Measurements from ENCODE around the gene TMPRSS9.

DNA sequence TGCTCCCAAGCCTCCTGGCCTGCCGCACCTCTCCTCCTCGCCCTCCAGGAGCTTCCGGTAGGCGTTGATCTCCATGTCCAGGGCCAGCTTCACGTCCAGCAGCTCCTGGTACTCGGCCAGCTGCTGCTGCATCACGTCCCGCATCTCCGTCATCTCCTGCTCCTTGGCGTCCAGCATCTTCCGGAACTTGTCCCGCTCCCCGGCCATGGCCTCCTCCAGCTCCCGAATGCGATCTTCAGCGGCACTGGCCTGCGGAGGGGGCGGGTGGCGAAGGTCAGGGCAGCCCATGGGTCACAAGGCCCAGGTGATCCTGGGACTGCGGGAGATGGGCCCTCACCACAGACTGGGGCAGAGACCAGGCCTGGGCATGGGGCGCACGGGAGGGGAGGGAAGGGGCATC is 74.2 kb downstream of the TMPRSS9 start:
- TF ChIP-seq EZH2 (IDR thresholded peaks at IDR 0.05; ENCODE audit: insufficient read depth, poor library complexity, severe bottlenecking) (no peak), EZH2phosphoT487 (IDR thresholded peaks at IDR 0.05; ENCODE audit: insufficient read depth, low read depth) (no peak)

Measured in GM23248 (cell line).